GM18907 (cell line): ENCODE results near the gene ATP11B.
"Not testable (repeated sequence)": the region's sequence is repeated elsewhere in the genome, so short reads cannot be mapped to it uniquely, and the experiment has no call there.

Source experiments
- ATAC-seq: cut with Tn5 transposase; IDR thresholded peaks from one replicate; pipeline ENCODE4 v1.9.1; 2021; ENCODE audit warnings: mild to moderate bottlenecking, moderate library complexity; ENCODE audit not compliant: unreplicated experiment

Gene ATP11B

DNA sequence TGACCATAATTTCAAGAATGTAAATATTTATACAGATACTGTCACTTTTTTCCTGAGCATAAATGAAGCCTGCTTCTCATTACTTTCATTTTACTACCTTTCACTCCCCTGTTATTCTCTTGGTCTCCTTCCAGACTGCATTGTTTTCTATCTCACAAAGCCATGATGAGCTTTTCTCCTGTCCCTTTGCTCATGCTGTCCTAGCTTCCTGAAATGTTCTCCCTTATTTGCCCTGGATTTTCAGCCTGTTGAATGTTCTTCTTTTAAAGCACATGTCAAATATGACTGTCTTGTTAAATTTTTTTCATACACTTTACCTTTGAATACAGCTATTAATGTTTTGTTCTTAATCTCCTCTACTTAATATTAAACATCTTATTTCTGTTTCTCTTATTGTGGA lies 31.7 kb downstream of the ATP11B start:
- no peak for ATAC-seq

DNA sequence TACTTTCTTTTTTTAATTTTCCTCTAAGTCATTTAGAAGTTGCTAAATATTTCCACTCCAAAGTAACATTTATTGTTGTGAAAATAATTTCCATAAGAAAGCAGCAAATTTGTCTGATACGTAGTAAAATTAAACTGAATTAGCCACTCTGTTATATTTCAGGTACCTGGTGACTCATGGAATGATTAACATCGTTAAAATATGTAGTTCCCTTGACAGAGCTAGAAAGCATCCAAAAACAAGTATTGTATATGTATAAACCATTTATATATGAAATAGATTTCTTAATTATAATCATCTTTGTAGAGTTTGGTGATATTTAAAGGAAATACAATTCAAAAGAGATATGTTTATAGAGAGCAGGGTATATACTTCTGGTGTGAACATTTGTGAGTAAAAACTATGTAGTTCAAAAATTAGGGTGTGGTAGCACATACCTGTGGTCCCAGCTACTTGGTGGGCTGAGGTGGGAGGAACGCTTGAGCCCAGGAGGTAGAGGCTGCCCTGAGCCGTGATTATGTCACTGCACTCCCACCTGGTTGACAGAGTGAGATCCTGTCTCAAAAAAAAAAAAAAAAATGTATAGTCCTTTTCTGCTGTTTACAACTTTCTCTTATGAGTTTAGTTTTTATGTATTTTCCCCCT lies 36.6 kb downstream of the ATP11B start:
- ATAC-seq, result no peak

DNA sequence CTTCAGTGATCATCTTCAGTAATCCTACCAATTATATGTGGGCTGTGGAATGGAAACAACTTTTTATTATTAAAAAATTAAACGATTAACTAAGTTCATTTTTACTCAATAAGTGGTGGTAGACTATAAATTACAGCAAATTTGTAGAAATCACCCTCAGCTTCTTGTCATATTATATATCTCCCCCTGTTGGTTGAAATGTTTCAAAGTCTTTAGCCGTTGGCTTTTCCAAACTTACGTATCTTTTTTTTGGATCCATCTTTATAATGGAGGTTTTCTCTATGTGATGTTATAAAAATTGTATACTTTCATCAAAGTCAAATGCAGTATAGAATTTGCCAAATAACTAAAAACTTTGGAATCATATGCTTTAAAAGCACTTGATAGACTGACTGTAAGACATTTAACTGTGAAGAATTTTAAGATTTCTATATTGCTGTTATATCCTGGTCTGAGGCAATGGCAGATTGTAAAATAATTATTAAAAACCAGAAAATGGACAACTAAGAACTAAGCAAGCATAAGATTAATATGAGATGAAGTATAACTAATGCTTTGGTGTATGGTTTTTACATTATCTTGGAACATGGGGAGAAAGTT lies 44.7 kb downstream of the ATP11B start:
- ATAC-seq, result no peak

DNA sequence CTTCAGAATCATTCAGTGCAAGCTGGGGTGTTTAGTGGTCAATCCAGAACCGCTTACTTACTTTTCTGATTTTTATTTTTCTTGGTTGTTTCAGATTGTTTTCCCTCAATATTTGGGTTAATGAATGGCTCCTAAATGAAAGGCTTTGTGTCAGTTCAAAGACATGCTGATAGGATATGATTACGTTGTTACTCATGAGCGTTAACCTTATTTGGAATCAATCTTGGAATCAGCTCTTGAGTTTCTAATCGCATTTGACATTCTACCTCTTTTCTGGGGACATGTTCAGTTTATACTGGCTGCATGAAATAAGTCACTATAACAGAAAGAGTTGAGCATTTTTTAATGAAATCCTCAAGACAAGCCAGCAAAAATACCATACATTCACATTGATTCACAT lies 50.2 kb downstream of the ATP11B start:
- ATAC-seq, result no peak

DNA sequence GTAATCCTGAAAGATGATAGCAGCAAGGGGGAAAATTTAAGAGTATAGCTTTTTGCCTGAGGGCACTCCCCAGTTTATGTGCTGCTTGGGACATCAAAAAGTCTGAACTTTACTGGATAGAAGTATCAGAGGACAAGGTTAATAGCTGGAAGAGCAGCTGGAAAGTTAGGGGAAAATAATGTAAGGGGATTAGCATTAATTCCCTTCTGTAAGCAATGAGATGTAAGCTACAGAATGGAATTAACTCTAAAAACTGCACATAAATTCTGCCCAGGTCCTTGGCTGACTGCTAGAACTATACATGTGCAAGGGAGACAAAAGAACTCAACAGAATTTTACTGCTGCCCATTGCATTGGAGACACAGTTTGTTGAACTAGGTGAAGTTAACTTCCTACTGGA lies 55.6 kb downstream of the ATP11B start:
- no peak for ATAC-seq

DNA sequence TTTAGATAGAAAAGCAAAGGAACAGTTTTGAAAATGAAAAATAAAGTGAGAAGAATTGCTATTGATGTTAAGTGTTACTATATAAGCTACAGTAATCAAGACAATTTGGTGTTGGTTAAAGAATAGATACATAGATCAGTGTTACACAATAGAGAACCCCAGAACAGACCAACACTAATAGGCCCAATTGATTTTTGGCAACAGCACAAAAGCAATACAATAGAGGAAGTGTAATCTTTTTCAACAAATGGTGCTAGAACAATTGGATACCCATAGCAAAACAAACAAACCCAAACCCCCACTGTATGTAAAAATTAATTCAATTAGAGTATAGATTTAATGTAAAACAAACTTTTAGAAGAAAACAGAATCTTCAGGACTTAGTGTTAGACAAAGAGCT lies 61.8 kb downstream of the ATP11B start:
- no peak for ATAC-seq

DNA sequence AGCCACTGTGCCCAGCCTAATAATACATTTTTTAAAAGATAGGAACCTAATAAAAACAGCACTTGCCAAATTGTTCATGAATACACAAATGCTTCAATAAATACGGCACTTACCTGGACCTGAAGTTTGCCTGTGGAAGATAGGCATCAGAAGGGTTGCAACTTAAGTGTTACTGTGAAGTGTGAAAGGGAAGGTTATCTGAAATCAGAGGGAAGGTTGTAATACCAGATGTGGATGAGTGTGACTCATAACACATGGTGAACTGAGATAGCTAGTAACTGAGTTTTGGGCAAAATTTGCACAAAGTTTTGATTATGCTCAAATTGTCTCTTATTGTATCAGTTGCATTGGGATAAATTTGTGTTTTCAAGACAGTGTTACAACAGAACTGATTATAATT lies 68.0 kb downstream of the ATP11B start:
- ATAC-seq, result no peak

DNA sequence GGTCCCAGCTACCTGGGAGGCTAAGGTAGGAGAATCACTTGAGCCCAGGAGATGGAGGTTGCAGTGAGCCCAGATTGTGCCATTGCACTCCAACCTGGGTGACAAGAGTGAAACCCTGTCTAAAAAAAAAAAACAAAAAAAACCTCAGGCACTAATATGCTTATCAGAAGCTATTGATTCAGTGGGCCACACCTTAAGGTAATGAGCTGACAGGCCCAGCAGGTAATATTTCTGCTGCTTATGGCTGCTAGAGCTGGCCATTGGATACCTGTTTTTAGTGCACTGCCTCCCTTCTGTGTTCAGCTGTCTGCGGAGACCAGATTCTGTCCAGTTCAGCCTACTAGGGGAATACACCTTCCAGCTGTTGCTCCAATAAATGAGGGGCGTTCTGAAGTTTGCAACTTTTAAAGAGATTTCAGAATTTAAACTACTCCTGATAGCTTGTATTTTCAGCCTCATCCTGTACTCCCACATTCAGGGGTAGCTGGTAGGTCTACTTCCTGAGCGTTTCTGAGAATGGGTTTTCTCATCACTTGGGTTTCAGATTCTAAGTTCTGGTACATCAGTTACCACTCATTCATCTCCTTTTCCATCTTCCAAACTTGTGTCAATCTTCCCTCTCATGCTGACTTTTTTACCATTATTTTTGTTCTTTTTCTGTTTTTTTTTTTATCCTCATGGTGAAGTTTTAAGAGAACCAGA lies 69.0 kb downstream of the ATP11B start:
- ATAC-seq, result no peak

DNA sequence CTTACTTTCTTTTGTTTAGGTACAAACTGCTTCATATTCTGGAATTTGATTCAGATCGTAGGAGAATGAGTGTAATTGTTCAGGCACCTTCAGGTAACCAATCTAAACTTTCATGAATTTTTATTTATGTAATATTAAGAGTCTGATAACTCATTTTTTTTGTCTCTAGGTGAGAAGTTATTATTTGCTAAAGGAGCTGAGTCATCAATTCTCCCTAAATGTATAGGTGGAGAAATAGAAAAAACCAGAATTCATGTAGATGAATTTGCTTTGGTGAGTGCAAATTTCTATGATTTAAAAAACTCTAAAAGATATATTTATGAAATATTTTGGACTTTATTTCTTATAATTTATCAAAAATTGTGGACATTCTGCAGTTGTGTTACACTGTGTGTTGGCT lies 75.8 kb downstream of the ATP11B start:
- ATAC-seq, result no peak

DNA sequence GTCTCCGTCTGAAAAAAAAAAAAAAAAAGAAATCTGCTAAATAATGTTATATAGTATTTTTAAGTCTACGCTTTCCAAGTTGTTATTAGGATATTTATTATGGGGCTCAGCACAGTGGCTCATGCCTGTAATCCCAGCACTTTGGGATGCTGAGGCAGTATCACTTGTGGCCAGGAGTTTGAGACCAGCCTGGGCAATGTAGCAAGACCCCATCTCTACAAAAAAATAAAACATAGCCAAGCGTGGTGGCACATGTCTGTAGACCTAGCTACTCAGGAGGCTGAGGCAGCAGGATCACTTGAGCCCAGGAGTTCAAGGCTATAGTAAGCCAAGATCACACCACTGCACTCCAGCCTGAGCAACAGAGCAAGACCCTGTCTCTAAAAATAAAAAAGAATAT lies 77.6 kb downstream of the ATP11B start:
- not testable (repeated sequence) for ATAC-seq

DNA sequence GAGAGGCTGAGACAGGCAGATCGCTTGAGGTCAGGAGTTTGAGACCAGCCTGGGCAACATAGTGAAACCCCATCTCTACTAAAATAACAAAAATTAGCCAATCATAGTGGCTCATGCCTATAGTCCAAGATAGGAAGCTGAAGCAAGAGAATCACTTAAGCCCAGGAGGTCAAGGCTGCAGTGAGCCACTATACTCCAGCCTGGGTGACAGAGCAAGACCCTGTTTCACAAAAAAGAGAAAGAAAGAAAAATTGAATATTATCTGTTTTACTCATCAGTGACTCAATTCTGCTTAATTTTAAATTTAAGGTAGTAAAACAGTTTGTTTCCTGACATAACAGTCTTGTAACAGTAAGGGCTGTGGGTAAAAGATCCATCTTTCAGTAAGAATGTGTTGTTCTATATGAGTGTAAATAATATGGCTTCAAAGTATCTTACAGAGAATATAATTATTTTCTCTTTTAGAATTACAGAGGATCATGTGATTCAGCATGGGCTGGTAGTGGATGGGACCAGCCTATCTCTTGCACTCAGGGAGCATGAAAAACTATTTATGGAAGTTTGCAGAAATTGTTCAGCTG lies 85.8 kb downstream of the ATP11B start:
- ATAC-seq, result no peak

DNA sequence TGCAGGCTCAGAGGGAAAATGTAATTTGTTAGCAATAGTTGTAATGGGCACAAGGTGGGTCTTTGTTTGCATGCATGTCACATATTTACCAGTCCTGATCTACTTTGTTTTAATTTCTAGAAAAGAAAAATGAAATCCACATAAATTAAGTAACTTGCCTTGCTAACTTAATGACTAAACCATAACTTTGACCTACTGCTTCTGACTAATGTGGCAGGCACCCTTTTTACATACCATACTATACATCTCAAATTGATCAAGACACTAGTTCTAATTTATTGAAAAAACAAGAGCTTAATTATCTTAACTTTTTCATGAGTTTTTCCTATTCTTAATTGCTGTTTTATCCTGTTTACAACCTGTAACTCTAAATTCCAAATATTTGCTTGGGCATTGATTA lies 93.2 kb downstream of the ATP11B start:
- no peak for ATAC-seq

DNA sequence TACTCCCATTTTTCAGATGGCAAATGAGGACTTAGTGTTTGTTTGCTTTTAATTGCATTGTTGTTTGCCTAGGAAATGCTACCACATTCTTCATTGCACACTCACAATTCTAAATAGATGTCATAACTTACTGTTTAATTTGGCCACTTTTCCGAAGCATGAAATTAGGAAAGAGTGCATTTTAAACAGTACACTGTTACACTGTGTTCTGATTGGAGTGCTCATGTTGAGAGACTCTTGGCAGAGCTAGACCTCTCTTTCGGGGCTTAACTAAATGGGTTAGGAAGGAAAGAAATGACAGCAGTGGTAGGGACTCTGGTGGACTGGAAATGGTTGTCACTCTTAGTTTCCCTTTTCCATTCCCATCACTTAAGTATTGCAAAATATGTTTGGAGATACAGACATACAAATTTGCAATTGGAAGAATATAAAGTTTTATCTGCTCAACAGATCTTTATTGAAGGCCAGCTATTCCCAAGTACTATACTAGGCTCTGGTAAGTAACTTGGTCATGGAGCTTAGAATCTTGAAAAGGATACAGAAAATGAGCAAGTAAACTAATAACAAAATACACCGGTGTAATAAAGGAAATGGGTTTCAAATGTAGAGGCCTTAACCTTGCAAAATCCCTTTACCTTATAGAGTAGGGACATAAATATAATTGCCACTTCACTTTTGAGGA lies 96.8 kb downstream of the ATP11B start:
- no peak for ATAC-seq

DNA sequence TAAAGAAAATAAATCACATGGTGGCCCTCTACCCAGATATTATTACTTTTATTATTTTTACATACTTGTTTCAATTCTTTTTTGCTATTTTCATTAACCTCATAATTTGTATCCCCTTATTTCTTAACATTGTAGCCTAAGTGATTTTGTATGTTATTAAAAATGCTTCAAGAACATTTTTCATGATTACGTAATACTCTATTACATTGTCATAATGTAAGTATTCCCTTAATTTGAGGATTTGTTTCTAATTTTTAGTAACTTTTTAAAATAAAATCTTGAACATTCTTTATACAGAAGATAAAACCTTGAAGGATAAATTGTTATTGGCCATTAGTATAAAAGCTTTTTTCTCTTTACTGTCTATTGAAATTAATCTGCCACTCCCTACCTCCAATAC lies 98.1 kb downstream of the ATP11B start:
- ATAC-seq, result no peak

DNA sequence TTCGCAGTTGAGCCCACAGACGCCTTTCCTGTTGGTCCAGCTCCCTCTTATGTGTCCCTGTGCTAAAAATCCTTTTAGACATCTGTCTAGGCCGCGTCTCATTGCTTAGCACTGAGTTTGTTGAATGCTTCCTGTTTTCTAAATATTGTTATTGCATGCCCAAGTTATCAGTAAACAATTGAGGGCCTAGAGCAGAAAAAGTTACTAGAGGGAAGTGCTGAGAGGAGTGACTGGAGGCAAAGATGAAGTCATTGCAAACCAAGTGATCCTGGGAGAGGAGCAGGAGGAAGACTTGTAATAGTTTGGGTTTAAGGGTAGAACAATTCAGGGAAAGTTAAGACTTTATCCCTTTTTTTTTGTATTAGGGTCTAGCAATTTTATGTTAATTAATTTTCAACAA lies 98.9 kb downstream of the ATP11B start:
- ATAC-seq, result no peak

DNA sequence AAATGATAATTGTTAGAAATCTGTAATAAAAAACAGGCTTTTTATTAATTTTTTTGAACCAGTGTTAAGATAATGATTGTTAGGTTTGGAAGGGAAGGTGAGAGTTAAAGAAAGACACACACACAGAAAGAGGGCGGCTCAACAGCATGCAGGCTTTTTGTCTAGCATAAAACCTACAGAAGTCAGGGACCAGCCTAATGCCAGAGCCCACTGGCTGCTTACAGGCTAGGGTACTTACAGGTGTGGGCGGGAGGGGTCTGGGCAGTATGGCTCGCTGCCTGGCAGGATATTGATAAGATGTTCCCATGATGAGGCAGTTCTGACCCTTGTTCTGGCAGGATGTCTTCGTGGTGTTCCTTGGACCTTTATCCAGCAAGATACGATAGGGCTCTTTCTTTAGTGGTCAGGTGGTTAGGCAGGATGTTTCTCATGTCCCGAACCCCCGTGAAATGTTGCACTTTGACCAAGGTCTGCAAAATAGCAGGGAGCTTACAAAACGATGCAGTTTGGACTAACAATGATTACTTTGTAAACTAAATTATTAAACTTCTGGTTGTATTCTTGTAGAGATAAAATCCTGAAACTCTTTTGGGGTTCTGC lies 102.3 kb downstream of the ATP11B start:
- ATAC-seq, result no peak

DNA sequence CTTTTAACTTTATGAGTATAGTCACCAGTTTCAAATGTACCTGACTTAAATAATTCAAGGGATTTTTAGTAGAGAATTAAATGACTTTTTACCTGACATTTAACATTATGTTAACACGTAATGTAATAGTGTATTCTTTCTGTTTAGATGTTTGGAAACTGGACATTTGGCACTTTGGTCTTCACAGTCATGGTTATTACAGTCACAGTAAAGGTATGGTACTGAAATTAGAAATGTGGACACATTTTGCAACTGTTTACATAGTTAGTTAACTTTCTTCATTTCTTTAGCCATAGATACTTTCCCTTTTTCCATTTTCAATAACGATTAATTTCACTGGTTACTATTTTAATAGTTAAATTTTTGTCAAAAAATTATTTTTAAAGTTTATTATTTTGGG lies 103.2 kb downstream of the ATP11B start:
- ATAC-seq, result no peak

DNA sequence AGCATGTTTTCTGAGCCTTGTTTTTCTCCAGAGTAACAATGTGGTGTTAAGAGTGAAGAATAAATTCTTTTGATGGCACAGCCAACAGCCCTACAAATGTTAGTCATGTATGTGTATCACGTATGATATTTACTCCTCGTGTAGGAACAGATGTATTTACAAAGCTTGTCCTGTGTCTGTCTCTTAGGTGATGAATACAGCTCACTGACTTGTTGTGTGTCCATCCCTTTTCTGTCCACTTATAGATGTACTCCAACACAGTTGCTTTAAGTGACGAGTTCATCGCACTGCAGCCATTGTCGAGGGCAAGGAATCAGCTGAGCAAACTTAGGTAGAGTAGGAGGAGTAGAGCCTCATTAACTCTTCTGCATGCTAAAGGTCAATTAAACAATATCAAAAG lies 108.9 kb downstream of the ATP11B start:
- ATAC-seq, result no peak

DNA sequence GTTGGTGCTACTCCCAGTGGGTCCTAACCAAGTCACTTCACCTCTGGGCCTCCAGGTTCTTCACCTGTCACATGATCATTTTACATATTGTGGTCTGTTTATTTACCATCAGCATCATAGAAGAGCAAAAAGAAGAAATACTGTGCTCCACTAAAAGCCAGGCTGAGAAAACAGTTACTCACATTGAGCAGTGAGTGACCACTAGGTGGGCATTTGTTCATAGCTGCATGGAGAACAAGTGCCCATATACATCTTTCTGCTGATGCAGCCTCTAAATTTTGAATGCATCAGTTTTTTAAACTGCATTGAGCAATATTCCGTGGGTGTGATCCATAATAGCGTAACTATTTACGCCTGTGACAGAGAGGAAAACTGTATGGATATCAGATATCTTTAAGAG lies 110.9 kb downstream of the ATP11B start:
- ATAC-seq, result no peak

DNA sequence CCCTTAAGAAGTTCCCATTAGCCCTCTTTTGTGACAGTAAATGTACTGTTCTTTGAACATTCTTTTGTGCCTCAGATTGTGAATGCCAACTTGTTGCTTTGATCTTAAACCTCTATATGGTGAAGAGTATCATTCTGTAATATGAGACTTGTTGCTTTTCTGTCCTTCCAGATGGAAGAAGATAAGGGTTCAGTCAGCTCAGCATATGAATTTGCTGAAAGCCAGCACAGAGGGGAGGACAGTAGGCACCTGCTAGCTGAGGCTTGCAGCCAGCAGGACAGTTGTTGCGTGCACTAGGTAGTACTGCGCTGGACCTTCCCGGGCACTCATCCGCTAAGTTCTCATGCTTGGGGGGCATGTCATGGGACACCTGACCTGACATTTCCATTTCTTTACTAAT lies 112.3 kb downstream of the ATP11B start:
- no peak for ATAC-seq

DNA sequence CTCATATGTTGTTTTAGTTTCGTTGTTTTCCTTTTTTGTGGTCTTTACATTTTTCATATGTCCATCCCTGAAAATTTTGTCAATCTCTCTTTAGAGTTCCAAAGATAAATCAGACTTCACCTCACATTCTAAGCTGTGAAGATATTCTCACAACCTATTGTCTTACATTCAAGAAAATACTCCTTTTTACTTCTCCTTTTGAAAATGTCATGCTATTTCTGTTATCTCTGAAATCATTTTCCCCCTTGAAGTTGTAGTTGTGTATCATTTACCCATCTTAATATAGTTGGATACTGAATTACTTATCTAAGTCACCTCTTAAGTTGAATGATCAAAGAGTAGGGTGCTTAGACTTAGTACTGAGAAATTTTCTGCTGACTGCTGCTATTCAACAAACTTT lies 112.7 kb downstream of the ATP11B start:
- ATAC-seq, result no peak
